ENCODE data around the gene SLC66A2. TPM values are rescaled to one million over a fixed set of nuclear protein-coding genes. Genes with fewer than 3 reads are reported as not detected.
"Not testable (repeated sequence)": the region's sequence is repeated elsewhere in the genome, so short reads cannot be mapped to it uniquely, and the experiment has no call there.

The SLC66A2 gene
- total and polyA plus RNA-seq, 2 donors = 14.8 to 47.8 TPM

DNA sequence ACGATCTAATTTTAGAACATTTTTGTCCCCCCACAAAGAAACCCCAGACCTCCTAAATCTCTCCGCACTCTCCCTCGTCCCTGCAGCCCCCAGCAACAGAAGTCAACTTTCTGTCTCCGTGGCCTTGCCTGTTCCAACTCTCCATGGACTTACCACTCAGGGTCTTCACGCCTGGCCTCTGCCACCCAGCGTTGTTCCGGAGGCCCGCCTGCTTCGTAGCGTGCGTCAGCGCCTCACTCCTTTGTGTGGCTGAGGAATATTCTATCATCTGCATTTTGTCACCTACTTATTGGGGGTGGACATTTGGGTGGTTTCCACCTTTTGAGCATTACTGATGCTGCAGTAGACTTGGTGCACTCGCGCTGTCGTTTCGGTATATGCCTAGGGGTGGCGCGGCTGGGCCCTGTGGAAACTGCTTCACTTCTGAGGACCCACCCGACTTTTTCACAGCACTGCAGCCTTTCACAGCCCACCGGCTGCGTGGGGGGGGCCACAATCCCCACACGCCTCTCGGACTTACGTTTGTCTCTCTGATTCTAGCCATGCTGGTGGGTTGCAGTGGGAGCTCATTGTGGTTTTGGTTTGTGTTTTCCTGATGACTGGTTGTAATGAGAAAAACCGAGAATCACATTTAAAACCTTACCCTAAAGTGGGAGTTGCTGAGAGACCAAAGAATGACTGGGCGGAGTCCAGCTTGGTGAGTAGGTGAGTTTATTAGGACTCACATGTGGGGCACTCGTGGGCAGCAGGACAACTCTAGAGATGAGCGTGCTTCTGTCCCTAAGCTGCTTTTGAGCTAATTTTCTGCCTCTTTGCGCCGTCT is 11.6 kb upstream of the SLC66A2 start:
- 88% methylated on average over 30 of the region's 30 CpGs for WGBS
- H3K4me1 ChIP-seq (ENCODE audit: insufficient read depth) = no peaks in the 10 kb centered on the region
- no peaks in the 10 kb centered on the region for H3K36me3 ChIP-seq (ENCODE audit: insufficient read depth)
- no peak for DNase-seq (ENCODE audit: extremely low spot score)
- no peak overlapping the region for H3K4me3 ChIP-seq (ENCODE audit: low read depth, low read length)
- H3K27ac ChIP-seq (ENCODE audit: low read depth) = no peak overlapping the region

DNA sequence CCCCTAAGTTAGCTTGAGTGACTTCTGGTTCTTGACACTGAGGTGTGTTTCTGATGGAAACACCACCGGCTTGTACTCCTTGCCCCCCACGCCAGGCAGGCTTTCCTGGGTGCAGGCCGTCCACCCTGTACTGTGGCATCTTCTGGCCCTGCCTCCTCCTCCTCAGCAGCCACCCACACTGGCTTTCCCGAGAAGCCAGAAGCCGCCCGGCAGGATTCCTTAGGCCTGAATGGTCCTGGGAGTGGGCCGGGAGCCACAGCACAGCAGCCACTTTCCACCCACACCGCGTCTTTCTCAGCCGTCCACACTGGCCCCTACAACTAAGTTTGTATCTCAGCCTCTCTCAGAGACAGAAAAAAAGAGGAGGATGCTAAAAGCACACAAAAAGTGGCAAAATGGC is 10.9 kb upstream of the SLC66A2 start:
- H3K4me3 ChIP-seq (ENCODE audit: low read depth, low read length) = no peak overlapping the region
- no peaks in the 10 kb centered on the region for H3K4me1 ChIP-seq (ENCODE audit: insufficient read depth)
- WGBS = 73% methylated on average over 10 of the region's 10 CpGs
- no peak for DNase-seq (ENCODE audit: extremely low spot score)
- no peaks in the 10 kb centered on the region for H3K36me3 ChIP-seq (ENCODE audit: insufficient read depth)
- H3K27ac ChIP-seq (ENCODE audit: low read depth) = no peak overlapping the region

DNA sequence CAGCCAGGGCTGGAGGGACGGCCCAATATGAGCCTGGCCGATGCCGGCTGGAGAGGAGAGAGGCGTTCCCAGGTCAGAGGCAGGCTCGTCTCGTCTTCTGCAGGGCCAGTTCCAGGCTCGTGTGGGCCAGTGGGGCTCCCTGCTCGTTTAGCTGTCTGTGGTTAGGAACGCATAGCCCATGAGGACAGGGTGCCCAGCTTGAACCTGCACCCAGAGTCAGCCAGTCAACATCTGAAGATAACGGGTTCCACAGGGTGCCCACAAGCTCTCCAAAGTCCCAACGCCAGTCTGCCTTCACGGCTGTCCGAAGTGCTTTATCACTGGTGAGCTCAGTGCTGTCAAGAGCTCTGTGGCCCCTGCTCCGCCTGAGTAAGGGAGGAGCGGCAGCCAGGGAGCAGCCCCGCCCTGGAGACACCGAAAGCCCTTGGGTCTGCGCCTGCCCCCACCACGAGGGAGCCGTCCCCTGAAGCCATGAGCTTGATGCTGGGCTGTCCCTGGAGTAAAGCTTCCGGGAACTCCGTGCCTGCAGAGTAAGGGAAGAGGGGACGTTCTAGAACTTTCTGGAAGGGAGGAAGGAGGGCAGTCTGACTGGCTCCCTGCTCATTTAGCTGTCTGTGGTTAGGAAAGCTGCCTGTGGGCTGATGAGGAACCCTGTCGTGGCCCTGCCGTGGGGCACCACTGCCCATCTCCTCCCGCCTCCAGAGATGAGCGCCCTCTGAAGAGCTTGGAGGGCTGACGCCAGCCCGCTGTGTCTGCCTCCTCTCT is 10.3 kb upstream of the SLC66A2 start:
- no peak for DNase-seq (ENCODE audit: extremely low spot score)
- Histone ChIP-seq H3K4me3 (ENCODE audit: low read depth, low read length) (no peak overlapping the region), H3K4me1 (ENCODE audit: insufficient read depth) (no peaks in the 10 kb centered on the region), H3K36me3 (ENCODE audit: insufficient read depth) (no peaks in the 10 kb centered on the region), H3K27ac (ENCODE audit: low read depth) (no peak overlapping the region)
- 66% methylated on average over 29 of the region's 29 CpGs for WGBS

DNA sequence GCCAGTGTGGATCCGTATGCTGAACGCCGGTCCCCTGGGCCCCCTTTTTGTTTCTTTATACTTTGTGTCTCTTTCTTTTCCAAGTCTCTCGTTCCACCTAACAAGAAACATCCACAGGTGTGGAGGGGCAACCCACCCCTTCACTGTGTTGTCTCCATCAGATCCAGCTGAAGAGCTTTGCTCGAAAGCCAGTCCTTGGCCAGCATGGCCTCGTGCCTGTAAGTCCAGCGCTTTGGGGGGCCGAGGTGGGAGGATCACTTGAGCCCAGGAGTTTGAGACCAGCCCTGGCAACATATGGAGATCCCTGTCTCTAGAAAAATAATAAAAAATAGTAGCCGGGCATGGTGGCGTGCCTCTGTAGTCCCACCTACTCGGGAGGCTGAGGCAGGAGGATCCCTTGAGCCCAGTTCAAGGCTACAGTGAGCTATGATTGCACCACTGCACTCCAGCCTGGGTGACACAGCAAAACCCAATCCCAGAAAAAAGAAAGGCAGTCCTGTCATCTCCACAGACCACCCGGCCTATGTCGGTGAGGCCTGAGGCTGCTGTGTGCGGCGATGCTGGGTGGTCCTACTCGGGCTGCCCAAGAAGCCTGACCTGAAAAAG is 9.6 kb upstream of the SLC66A2 start:
- DNase-seq (ENCODE audit: extremely low spot score) = no peak
- no peak overlapping the region for H3K4me3 ChIP-seq (ENCODE audit: low read depth, low read length)
- 80% methylated on average over 16 of the region's 16 CpGs for WGBS
- H3K4me1 ChIP-seq (ENCODE audit: insufficient read depth) = no peaks in the 10 kb centered on the region
- H3K36me3 ChIP-seq (ENCODE audit: insufficient read depth) = no peaks in the 10 kb centered on the region
- H3K27ac ChIP-seq (ENCODE audit: low read depth) = no peak overlapping the region

DNA sequence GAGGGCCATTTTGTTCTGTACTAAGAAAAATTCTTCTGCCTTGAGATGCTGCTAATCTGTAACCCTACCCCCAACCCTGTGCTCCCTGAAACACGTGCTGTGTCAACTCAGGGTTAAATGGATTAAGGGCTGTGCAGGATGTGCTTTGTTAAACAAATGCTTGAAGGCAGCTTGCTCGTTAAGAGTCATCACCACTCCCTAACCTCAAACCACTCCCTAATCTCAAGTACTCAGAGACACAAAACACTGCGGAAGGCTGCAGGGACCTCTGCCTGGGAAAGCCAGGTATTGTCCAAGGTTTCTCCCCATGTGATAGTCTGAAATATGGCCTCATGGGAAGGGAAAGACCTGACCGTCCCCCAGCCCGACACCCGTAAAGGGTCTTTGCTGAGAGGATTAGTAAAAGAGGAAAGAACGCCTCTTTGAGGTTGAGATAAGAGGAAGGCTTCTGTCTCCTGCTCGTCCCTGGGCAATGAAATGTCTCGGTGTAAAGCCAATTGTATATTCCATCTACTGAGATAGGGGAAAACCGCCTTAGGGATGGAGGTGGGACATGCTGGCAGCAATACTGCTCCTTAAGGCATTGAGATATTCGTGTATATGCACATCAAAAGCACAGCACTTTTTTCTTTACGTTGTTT is 8.8 kb upstream of the SLC66A2 start:
- WGBS = 16% methylated on average over 12 of the region's 12 CpGs
- H3K27ac ChIP-seq (ENCODE audit: low read depth); H3K4me3 ChIP-seq (ENCODE audit: low read depth, low read length); H3K4me1 ChIP-seq (ENCODE audit: insufficient read depth); H3K36me3 ChIP-seq (ENCODE audit: insufficient read depth); DNase-seq (ENCODE audit: extremely low spot score): not testable (repeated sequence)

DNA sequence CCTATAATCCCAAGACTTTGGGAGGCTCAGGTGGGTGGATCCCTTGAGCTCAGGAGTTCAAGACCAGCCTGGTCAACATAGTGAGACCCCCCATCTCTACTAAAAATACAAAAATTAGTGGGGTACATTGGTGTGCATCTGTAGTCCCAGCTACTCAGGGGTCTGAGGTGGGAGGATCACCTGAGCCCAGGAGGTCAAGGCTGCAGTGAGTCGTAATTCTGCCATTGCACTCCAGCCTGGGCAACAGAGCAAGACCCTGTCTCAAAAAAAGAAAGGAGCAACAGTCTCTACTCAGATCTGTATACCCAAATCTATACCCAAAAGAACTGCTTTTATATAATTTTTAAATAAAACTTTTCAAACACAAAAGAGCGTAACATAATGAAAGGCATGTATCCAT is 7.5 kb upstream of the SLC66A2 start:
- no peaks in the 10 kb centered on the region for H3K36me3 ChIP-seq (ENCODE audit: insufficient read depth)
- no peak for DNase-seq (ENCODE audit: extremely low spot score)
- H3K4me3 ChIP-seq (ENCODE audit: low read depth, low read length) = no peak overlapping the region
- no peak overlapping the region for H3K27ac ChIP-seq (ENCODE audit: low read depth)
- no peaks in the 10 kb centered on the region for H3K4me1 ChIP-seq (ENCODE audit: insufficient read depth)
- 98% methylated on average over 2 of the region's 2 CpGs for WGBS

DNA sequence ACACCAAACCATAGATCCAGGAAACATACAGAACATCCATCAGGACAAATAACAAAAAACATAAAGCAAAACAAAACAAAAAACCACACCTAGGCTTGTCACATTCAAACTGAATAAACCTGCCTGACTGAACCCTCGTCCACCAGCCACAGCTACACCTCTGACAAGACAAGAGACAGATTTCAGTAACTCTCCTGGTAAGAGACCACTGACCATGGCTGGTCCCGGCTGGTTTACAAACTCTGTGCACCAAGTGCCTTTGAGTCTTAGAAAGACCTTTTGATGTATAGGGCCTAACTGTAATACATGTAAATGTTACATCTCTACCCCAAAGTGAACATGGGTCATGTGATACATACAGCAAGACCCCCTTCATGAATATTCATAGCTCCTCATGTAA is 4.8 kb upstream of the SLC66A2 start:
- Histone ChIP-seq H3K4me1 (ENCODE audit: insufficient read depth) (no peaks in the 10 kb centered on the region), H3K27ac (ENCODE audit: low read depth) (no peak overlapping the region), H3K36me3 (ENCODE audit: insufficient read depth) (no peaks in the 10 kb centered on the region), H3K4me3 (ENCODE audit: low read depth, low read length) (no peak overlapping the region)
- no peak for DNase-seq (ENCODE audit: extremely low spot score)
- WGBS = 79% methylated on average over 2 of the region's 2 CpGs

DNA sequence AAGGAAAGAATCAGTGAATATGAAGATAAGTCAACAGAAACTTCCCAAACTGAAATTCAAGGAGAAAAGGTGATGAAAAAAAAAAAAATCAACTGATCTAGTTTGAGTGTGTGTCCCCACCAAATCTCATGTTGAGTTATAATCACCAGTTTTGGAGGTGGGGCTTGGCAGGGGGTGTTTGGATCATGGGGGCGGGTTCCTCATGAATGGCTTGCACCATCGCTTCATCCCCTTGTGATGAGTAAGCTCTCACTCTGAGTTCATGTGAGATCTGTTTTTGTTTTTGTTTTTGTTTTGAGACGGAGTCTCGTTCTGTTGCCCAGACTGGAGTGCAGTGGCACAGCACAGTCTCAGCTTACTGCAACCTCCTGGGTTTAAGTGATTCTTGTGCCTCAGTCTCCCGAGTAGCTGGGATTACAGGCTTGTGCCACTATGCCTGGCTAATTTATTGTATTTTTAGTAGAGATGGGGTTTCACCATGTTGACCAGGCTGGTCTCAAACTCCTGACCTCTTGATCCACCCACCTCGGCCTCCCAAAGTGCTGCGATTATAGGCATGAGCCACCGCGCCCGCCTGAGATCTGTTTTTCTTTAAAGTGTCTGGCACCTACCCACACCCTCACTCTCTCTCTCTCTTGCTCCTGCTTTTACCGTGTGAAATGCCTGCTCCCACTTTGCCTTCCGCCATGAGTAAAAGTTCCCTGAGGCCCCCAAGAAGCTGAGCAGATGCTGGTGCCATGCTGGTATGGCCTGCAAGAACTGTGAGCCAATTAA is 4.0 kb upstream of the SLC66A2 start:
- no peak for DNase-seq (ENCODE audit: extremely low spot score)
- WGBS = 87% methylated on average over 12 of the region's 12 CpGs

DNA sequence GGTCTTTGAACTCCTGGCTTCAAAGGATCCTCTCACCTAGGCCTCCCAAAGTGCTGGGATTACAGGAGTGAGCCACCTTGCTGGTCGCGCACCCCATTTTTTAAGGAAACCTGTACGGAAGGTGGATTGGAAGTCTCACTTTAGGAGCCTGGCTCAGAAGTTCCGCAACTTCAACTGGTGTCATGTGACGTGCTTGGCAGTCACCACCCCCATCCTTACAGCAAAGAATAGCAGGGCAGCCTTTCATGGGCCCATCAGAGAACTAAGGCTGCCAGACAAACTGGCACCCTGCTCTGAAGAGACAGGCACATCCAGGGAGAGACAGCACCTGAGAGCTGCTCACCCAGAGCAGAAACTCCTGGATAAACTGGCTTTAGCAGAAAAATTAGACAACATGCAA is 3.3 kb upstream of the SLC66A2 start:
- H3K4me3 ChIP-seq (ENCODE audit: low read depth, low read length) = no peak overlapping the region
- no peaks in the 10 kb centered on the region for H3K4me1 ChIP-seq (ENCODE audit: insufficient read depth)
- 90% methylated on average over 5 of the region's 5 CpGs for WGBS
- no peaks in the 10 kb centered on the region for H3K36me3 ChIP-seq (ENCODE audit: insufficient read depth)
- no peak for DNase-seq (ENCODE audit: extremely low spot score)
- no peak overlapping the region for H3K27ac ChIP-seq (ENCODE audit: low read depth)

More for the DNA sequence above, 4.0 kb upstream of the SLC66A2 start:
- H3K4me3 ChIP-seq (ENCODE audit: low read depth, low read length) = no peak overlapping the region
- H3K27ac ChIP-seq (ENCODE audit: low read depth) = no peak overlapping the region
- H3K4me1 ChIP-seq (ENCODE audit: insufficient read depth) = no peaks in the 10 kb centered on the region
- H3K36me3 ChIP-seq (ENCODE audit: insufficient read depth) = no peaks in the 10 kb centered on the region

DNA sequence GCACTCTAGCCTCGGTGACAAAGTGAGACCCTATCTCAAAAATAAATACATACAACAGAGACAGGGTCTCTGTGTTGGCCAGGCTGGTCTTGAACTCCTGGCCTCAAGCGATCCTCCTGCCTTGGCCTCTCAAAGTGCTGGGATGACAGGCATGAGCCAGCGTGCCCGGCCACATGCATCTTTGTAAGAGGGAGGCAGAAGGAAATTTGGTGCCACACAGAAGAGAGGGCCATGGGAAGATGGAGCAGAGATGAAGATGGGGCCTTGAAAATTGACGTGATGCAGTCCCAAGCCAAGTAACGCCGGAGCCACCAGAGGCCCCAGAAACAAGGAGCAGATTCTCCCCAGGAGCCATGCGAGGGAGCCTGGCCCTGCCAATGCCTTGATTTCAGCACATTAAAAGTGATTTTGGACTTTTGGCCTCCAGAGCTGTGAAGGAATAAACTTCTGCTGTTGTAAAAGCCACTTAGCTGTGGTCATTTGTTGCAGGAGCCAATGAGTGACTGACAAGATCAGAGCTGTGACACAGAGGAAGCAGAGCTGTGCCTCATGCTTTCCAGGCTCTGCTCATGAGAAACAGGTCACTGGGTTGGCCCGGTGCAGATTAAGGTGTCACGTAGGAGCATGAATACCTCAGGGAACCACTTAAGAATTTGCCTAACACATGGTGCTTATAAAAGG is 2.7 kb upstream of the SLC66A2 start:
- H3K27ac ChIP-seq (ENCODE audit: low read depth) = no peak overlapping the region
- DNase-seq (ENCODE audit: extremely low spot score) = no peak
- 85% methylated on average over 10 of the region's 10 CpGs for WGBS

DNA sequence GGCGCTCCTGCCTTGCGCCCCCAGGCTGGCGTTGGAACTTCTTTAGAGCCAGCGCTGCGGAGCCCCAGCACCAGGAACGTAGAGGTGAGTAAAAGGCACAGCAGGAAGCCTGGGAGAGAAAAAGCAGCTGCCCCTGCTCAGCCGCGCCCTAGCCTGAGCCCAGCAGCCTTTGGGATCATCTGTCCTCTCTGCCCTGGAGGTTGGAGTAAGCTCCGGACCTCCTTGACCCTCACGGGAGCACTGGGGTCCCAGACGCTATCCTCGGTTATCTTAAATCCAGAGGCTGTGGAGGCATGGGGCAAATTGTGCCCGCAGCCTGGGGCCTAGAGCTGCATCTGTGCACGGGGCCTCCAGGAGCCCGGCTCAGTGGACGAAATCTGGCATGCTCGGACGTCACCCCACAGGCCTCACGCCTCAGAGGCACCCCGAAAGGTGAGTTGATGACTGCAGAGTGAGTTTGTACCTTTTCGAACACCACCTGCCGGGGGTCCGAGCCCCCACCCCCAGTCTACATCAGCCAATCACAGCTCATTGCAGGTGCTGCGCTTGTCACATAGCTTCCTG is 1.6 kb upstream of the SLC66A2 start:
- 80% methylated on average over 24 of the region's 24 CpGs for WGBS
- Histone ChIP-seq H3K36me3 (ENCODE audit: insufficient read depth) (no peaks in the 10 kb centered on the region), H3K27ac (ENCODE audit: low read depth) (no peak overlapping the region), H3K4me1 (ENCODE audit: insufficient read depth) (no peaks in the 10 kb centered on the region), H3K4me3 (ENCODE audit: low read depth, low read length) (no peak overlapping the region)
- DNase-seq (ENCODE audit: extremely low spot score) = no peak

More for the DNA sequence above, 2.7 kb upstream of the SLC66A2 start:
- Histone ChIP-seq H3K36me3 (ENCODE audit: insufficient read depth) (no peaks in the 10 kb centered on the region), H3K4me1 (ENCODE audit: insufficient read depth) (no peaks in the 10 kb centered on the region), H3K4me3 (ENCODE audit: low read depth, low read length) (no peak overlapping the region)

DNA sequence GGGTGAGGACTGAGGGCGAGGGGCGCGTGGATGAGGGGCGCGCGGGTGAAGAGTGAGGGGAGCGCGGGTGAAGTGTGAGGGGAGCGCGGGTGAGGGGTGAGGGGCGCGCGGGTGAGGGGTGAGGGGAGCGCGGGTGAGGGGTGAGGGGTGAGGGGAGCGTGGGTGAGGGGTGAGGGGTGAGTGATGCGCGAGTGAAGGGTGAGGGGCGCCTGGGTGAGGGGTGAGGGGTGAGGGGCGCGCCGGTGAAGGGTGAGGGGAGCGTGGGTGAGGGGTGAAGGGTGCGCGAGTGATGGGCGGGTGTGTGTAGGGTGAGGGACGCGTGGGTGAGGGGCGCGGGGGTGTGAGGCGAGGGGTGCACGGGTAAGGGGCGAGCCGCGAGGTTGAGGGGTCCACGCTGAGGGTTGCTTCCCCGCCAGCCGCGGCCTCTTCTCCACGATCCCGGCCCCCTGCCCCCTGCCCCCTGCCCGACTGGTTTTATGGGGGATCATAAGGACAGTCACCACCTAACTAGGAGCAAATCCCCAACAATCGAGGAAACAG is 1.1 kb upstream of the SLC66A2 start:
- no peaks in the 10 kb centered on the region for H3K36me3 ChIP-seq (ENCODE audit: insufficient read depth)
- DNase-seq (ENCODE audit: extremely low spot score) = no peak
- H3K4me1 ChIP-seq (ENCODE audit: insufficient read depth) = no peaks in the 10 kb centered on the region
- no peak overlapping the region for H3K27ac ChIP-seq (ENCODE audit: low read depth)
- peak overlapping the region; percentile 96 for H3K4me3 ChIP-seq (ENCODE audit: low read depth, low read length)
- WGBS = 20% methylated on average over 43 of the region's 43 CpGs
